Activated naive CD8-positive, alpha-beta T cell treated with anti-CD3 and anti-CD28 coated beads, Interleukin-2, amount 10 ng/mL, durations not matched to agents 7 days and 5 days (primary cell): ENCODE measurements around the gene CFAP61. TPM values are rescaled to one million over a fixed set of nuclear protein-coding genes. Genes with fewer than 3 reads are reported as not detected.

Experiments
- ATAC-seq: fragments of 150-1000 bp; cut with Tn5 transposase; one replicate; pipeline ENCODE4 v1.10.0; 2021; ENCODE audit warnings: low read depth, moderate library complexity
- POLR2A ChIA-PET: fragments of 350-600 bp; sonication (Branson Sonifier 250); formaldehyde crosslinking; loops from one replicate; lab custom pipeline; 2021; ENCODE audit warnings: antibody characterized with exemption; lab: Charles Lee
- DNase-seq: peaks from one replicate; pipeline ENCODE4 v3.0.0; 2021
- H3K27ac Mint-ChIP-seq: one replicate; pipeline ENCODE4 v1.8.0; 2022; ENCODE audit warnings: mild to moderate bottlenecking, mixed read lengths
- H3K27me3 Mint-ChIP-seq: one replicate; pipeline ENCODE4 v1.8.0; 2022; ENCODE audit warnings: mild to moderate bottlenecking, moderate library complexity, mixed read lengths
- H3K36me3 Mint-ChIP-seq: one replicate; pipeline ENCODE4 v1.8.0; 2021; ENCODE audit warnings: mild to moderate bottlenecking, mixed read lengths
- H3K4me1 Mint-ChIP-seq: one replicate; pipeline ENCODE4 v1.8.0; 2021; ENCODE audit warnings: mixed read lengths
- H3K4me3 Mint-ChIP-seq: one replicate; pipeline ENCODE4 v1.8.0; 2022; ENCODE audit warnings: mild to moderate bottlenecking, moderate library complexity, mixed read lengths
- H3K9me3 Mint-ChIP-seq: one replicate; pipeline ENCODE4 v1.8.0; 2021; ENCODE audit warnings: mixed read lengths
- total RNA-seq, 2 experiments: library from RNA; stranded (reverse); gene quantifications; one replicate each; pipeline ENCODE4 v1.2.3, GENCODE V29; 2021

Gene CFAP61
- total RNA-seq, 2 experiments from 2014 or later, result not detected

- H3K27ac Mint-ChIP-seq, result no peak overlapping the region
- no peaks in the 10 kb centered on the region for H3K36me3 Mint-ChIP-seq
- no peak for DNase-seq
- no peaks in the 10 kb centered on the region for H3K9me3 Mint-ChIP-seq
- no peaks in the 10 kb centered on the region for H3K4me1 Mint-ChIP-seq
- POLR2A ChIA-PET, result no interaction called here
- peaks cover 7% of the 10 kb centered on the region for H3K27me3 Mint-ChIP-seq
- no peak for ATAC-seq
- no peak overlapping the region for H3K4me3 Mint-ChIP-seq
Observed at GRCh38 chr20:20255099-20255498, 202.8 kb downstream of the CFAP61 start.

DNA sequence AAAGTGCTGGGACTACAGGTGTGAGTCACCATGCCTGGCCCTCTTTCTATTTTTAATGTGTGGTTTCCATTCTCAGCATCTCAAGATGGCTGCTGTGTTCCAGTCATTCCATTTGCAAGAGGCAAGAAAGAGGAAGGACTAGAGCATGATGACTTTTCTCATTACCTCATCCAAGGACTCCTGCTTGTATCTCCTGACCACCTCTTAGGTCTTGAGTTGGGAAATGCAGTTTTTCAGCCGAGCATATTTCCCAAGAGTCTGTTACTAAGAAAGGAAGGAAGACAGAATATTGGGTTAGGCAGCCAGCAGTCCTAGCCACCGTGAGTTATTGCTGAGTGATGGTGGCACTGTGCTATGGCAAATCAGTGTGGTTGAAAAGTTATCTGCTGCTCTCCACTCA lies 207.2 kb downstream of the CFAP61 start:
- Mint-ChIP-seq H3K36me3 (no peaks in the 10 kb centered on the region), H3K4me3 (no peak overlapping the region), H3K27ac (no peak overlapping the region), H3K27me3 (peaks cover 16% of the 10 kb centered on the region), H3K4me1 (no peaks in the 10 kb centered on the region), H3K9me3 (no peaks in the 10 kb centered on the region)
- ATAC-seq (no peak), DNase-seq (no peak)
- POLR2A ChIA-PET, result no interaction called here

- ATAC-seq, result no peak
- Mint-ChIP-seq H3K4me1 (no peaks in the 10 kb centered on the region), H3K9me3 (no peaks in the 10 kb centered on the region), H3K27ac (no peak overlapping the region), H3K27me3 (peaks cover 15% of the 10 kb centered on the region), H3K36me3 (no peaks in the 10 kb centered on the region), H3K4me3 (no peak overlapping the region)
- POLR2A ChIA-PET, result no interaction called here
- no peak for DNase-seq
Observed at GRCh38 chr20:20261159-20261558, 208.8 kb downstream of the CFAP61 start.

GRCh38 chr20:20265210-20265609 lies 212.9 kb downstream of the CFAP61 start:
- Mint-ChIP-seq H3K4me1 (no peaks in the 10 kb centered on the region), H3K27me3 (peaks cover 9% of the 10 kb centered on the region), H3K4me3 (no peak overlapping the region), H3K27ac (no peak overlapping the region), H3K9me3 (no peaks in the 10 kb centered on the region), H3K36me3 (no peaks in the 10 kb centered on the region)
- DNase-seq, result no peak
- ATAC-seq, result no peak
- POLR2A ChIA-PET, result no interaction called here

DNA sequence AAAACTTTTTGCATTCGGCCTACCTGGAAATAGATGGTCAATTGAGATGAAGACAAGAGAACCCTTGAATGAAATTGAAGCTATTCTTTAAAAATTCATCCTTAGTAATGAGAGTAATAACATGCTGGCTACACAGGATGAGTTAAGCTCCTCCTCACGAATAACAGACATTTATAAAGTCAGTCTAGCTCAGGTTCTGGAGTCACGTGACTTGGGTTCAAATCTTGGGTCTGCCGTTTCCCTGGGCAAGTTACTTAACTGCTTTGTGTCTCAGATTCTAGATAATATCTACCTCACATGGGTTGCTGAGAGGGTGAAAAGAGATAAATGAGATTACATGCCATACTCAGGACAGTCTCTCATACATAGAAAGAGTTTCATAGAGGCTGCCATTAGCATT lies 214.2 kb downstream of the CFAP61 start:
- H3K9me3 Mint-ChIP-seq, result no peaks in the 10 kb centered on the region
- H3K4me3 Mint-ChIP-seq, result no peak overlapping the region
- peaks cover 1% of the 10 kb centered on the region for H3K27me3 Mint-ChIP-seq
- no peak for DNase-seq
- POLR2A ChIA-PET, result no interaction called here
- H3K4me1 Mint-ChIP-seq, result no peaks in the 10 kb centered on the region
- H3K36me3 Mint-ChIP-seq, result no peaks in the 10 kb centered on the region
- H3K27ac Mint-ChIP-seq, result no peak overlapping the region
- no peak for ATAC-seq

DNA sequence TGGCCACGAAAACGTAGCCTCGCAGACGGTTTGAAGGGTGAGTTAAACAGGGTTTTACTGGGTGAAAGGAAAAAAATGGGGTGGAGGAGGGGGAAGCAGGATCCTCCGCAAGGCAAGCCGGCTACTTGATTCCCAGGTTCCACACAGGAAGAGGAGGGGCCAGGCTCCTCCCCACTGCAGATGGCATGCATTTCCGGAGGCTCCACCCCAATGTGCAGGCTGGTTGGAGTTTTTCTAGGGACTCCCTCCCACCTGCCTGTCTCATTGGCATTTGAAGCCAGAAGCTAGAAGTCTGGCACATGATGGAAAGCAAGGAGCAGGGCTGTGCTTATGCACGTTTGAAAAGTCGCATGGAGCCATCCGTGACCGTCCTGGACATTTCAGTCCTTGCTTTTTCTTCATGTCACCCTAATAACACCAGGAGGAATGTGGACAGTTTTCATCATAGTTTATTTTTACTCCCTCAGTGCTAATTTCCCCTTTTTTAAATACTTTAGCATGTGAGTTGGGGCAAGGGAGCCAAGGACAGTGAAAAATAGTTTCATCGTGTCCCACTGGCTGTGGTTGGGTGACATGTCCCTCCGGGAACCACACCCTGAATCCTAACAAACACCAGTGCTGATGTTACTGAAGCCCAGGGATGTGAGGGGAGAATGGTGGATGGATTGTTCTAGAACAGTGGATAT lies 215.5 kb downstream of the CFAP61 start:
- no peak overlapping the region for H3K27ac Mint-ChIP-seq
- H3K36me3 Mint-ChIP-seq, result no peaks in the 10 kb centered on the region
- no peak for ATAC-seq
- H3K4me1 Mint-ChIP-seq, result no peaks in the 10 kb centered on the region
- DNase-seq, result no peak
- POLR2A ChIA-PET, result no interaction called here
- H3K27me3 Mint-ChIP-seq, result no peaks in the 10 kb centered on the region
- no peaks in the 10 kb centered on the region for H3K9me3 Mint-ChIP-seq
- no peak overlapping the region for H3K4me3 Mint-ChIP-seq

DNA sequence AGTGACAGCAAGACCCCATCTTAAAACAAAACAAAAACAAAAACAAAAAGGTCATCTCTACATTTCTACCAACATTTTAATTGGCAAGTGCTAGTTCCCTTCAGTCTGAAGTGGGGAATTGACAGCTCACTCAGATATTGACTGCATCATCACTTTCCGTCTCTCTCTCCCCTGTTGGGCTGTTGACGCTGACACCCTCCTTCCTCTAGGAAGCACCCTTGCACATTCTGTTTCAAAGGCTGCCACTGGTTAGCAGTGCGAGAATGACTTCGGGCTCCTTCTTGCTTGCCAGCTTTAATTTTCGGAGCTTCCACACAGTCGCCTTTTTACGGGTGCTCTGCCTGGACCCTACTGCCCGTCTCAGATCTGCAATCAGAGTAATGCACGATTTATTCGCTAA lies 218.9 kb downstream of the CFAP61 start:
- H3K9me3 Mint-ChIP-seq, result no peaks in the 10 kb centered on the region
- DNase-seq (no peak), ATAC-seq (no peak)
- POLR2A ChIA-PET, result no interaction called here
- H3K4me1 Mint-ChIP-seq, result no peaks in the 10 kb centered on the region
- H3K27me3 Mint-ChIP-seq, result peaks cover 9% of the 10 kb centered on the region
- no peaks in the 10 kb centered on the region for H3K36me3 Mint-ChIP-seq
- H3K27ac Mint-ChIP-seq, result no peak overlapping the region
- no peak overlapping the region for H3K4me3 Mint-ChIP-seq

GRCh38 chr20:20272686-20273085 lies 220.4 kb downstream of the CFAP61 start:
- H3K9me3 Mint-ChIP-seq, result no peaks in the 10 kb centered on the region
- H3K4me3 Mint-ChIP-seq, result no peak overlapping the region
- H3K27ac Mint-ChIP-seq, result no peak overlapping the region
- POLR2A ChIA-PET, result no interaction called here
- H3K27me3 Mint-ChIP-seq, result peaks cover 23% of the 10 kb centered on the region
- DNase-seq (no peak), ATAC-seq (no peak)
- no peaks in the 10 kb centered on the region for H3K36me3 Mint-ChIP-seq
- H3K4me1 Mint-ChIP-seq, result peaks cover 3% of the 10 kb centered on the region

- POLR2A ChIA-PET, result no interaction called here
- H3K9me3 Mint-ChIP-seq, result no peaks in the 10 kb centered on the region
- no peak for ATAC-seq
- H3K27me3 Mint-ChIP-seq, result peaks cover 26% of the 10 kb centered on the region
- H3K36me3 Mint-ChIP-seq, result no peaks in the 10 kb centered on the region
- no peak overlapping the region for H3K27ac Mint-ChIP-seq
- H3K4me3 Mint-ChIP-seq, result no peak overlapping the region
- peaks cover 3% of the 10 kb centered on the region for H3K4me1 Mint-ChIP-seq
- DNase-seq, result no peak
Observed at GRCh38 chr20:20273286-20273685, 221.0 kb downstream of the CFAP61 start.

DNA sequence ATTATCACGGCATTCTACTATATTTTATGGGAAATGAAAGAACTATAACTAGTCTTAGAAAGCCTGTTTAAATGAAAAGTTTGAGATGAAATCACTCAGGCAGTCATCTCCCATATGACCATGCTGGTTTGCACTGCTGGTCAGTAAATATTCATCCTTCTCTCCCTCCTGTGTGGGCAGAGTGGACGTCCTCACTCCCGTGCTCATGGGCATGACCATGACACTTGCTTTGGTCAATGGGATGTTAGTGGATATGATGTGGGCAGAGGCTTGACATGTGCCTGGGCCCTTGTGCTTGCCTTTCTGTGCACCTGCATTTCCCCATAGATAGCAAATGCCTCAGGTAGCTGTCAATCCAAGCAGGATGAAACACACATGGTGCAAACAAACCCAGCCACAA lies 222.5 kb downstream of the CFAP61 start:
- DNase-seq (no peak), ATAC-seq (no peak)
- H3K4me1 Mint-ChIP-seq, result peaks cover 3% of the 10 kb centered on the region
- no peak overlapping the region for H3K27ac Mint-ChIP-seq
- no peak overlapping the region for H3K4me3 Mint-ChIP-seq
- H3K36me3 Mint-ChIP-seq, result no peaks in the 10 kb centered on the region
- POLR2A ChIA-PET, result no interaction called here
- peaks cover 32% of the 10 kb centered on the region for H3K27me3 Mint-ChIP-seq
- H3K9me3 Mint-ChIP-seq, result no peaks in the 10 kb centered on the region

DNA sequence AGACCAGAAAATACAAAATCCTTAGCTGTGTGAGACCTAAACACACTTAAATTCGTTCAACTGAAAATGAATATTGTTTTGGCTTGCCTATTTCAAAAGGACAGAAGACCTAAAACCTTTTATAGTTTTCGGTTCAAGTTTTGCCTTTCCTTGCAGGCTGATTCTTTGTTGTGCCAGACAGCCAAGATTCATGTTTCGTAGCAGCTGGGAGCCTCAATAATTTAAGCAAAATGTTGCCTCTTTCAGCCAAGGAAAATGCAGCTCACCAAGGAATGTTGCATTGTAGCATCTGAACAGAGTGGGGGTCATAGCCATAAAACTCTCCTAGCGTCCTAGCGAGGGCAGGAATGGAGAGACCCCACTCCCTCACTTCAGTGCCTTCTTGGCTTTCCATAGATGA lies 223.3 kb downstream of the CFAP61 start:
- POLR2A ChIA-PET, result no interaction called here
- no peaks in the 10 kb centered on the region for H3K9me3 Mint-ChIP-seq
- H3K36me3 Mint-ChIP-seq, result no peaks in the 10 kb centered on the region
- H3K27ac Mint-ChIP-seq, result no peak overlapping the region
- H3K4me3 Mint-ChIP-seq, result no peak overlapping the region
- no peak for ATAC-seq
- H3K4me1 Mint-ChIP-seq, result peaks cover 3% of the 10 kb centered on the region
- H3K27me3 Mint-ChIP-seq, result peaks cover 33% of the 10 kb centered on the region
- DNase-seq, result no peak

DNA sequence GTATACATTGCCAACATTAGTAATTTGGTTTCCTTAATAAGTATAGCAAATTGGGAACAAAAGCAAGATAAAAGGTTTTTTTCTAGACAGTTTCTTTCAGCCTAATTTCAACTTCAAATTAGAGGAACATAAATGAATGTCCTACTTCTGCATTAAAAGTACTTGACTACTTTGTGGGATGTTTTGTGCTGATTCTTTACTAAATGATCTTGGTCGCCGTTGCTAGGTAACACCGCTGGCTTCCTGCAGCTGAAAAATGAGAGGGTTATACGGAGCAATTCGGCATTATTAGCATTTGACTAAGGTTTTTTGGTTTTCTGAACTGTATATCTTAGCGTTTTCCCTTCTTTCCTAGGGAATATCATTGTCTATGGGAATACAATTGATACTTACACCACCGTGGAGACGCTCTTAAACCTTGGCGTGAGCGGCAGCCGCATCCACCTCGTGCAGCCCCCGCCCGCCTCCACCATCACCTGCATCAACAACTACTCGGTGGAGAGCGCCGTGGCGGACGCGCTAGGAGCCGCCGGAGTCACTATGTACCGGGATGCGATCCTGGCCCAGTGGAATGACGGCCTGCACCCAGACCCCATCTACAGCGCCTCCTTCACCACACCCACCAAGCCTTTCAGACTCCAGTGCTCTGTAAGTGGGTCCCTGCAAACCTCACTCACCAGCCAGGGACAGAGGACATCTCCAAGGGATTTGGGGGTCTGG lies 224.6 kb downstream of the CFAP61 start:
- POLR2A ChIA-PET, result no interaction called here
- DNase-seq (no peak), ATAC-seq (no peak)
- H3K36me3 Mint-ChIP-seq, result no peaks in the 10 kb centered on the region
- peaks cover 3% of the 10 kb centered on the region for H3K4me1 Mint-ChIP-seq
- H3K27me3 Mint-ChIP-seq, result peaks cover 34% of the 10 kb centered on the region
- no peak overlapping the region for H3K27ac Mint-ChIP-seq
- H3K9me3 Mint-ChIP-seq, result no peaks in the 10 kb centered on the region
- no peak overlapping the region for H3K4me3 Mint-ChIP-seq

DNA sequence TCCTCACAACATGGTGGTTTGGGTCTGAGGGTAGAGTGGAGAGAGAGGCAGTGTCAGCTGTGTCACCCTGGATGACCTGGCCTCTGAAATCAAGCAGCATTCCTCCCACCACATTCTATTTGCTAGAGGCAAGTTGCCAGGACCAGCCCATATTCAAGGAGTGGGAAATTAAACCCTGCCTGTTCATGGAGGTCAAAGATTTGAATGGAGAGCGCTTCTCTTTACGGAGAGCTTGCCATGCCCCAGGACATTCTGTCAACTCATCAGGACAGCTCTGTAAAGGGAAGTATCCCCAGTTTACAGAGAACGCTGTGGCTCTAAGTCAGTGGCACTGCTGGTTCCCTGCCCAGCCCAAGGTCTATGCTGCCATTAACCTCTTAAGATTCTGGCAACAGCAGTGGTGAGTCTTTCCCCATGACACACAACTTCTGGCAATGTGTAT lies 225.6 kb downstream of the CFAP61 start:
- no peaks in the 10 kb centered on the region for H3K9me3 Mint-ChIP-seq
- no peak for DNase-seq
- H3K27me3 Mint-ChIP-seq, result peaks cover 34% of the 10 kb centered on the region
- no peak overlapping the region for H3K27ac Mint-ChIP-seq
- peaks cover 3% of the 10 kb centered on the region for H3K4me1 Mint-ChIP-seq
- POLR2A ChIA-PET, result no interaction called here
- H3K4me3 Mint-ChIP-seq, result no peak overlapping the region
- no peaks in the 10 kb centered on the region for H3K36me3 Mint-ChIP-seq
- ATAC-seq, result no peak

DNA sequence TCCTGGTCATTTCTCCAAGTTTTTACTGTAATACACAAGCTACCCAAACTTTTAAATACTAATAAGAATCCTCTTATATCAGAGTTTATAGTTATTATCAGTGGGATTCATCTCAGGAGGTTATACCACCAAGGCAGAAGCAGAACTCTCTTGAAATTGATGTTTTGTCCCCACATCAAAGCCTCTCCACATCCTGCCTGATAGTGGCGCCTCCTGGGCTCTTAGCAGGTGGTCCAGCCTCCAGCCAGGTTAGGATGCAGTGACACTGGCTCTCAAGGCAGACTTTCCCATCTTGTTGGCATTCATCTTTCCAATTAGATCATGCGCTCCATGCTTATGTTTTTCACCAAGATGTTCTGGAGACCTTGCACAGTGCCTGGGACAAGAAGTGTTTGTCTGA lies 233.7 kb downstream of the CFAP61 start:
- POLR2A ChIA-PET, result interaction anchor here (0.7 kb wide), 1 partner anchor 1050 kb away, joined by 7 read pairs; no protein-coding TSS in a partner anchor
- Mint-ChIP-seq H3K27ac (no peak overlapping the region), H3K9me3 (peaks cover 2% of the 10 kb centered on the region), H3K4me1 (peaks cover 3% of the 10 kb centered on the region), H3K27me3 (peaks cover 13% of the 10 kb centered on the region), H3K36me3 (no peaks in the 10 kb centered on the region), H3K4me3 (no peak overlapping the region)
- ATAC-seq, result no peak
- DNase-seq, result no peak
